ENCODE measurements around the gene PRDM15.

The PRDM15 gene

DNA sequence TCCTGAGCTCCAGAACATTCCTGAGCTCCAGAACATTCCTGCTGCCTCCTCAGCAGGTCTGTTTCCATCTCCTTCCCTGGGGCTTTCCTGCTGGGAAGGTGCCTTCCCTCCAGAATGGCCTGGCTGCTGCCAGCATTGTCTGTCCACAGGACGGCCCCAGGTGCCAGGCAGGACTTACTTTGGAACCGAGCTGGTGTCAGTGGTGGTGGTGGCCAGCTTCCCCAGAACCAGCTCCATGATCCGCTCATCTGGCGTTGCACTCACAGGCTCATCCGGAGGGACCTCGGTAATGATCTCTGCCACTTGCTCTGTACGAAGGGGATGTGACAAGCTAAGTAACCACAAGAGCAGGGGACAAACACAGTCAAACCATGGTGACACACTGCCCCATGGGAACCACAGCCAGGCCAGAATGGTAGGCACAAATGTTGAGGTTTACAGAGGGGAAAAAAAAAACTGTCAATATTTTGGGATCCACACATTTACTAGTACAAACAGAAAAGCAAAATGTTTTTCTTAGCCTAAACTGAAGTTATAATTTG lies 41.3 kb downstream of the PRDM15 start:
- DNase-seq = no peak

GRCh38 chr21:41836166-41837015 lies 42.8 kb downstream of the PRDM15 start:
- no peak for DNase-seq

GRCh38 chr21:41835711-41836154 lies 43.4 kb downstream of the PRDM15 start:
- DNase-seq = no peak

DNA sequence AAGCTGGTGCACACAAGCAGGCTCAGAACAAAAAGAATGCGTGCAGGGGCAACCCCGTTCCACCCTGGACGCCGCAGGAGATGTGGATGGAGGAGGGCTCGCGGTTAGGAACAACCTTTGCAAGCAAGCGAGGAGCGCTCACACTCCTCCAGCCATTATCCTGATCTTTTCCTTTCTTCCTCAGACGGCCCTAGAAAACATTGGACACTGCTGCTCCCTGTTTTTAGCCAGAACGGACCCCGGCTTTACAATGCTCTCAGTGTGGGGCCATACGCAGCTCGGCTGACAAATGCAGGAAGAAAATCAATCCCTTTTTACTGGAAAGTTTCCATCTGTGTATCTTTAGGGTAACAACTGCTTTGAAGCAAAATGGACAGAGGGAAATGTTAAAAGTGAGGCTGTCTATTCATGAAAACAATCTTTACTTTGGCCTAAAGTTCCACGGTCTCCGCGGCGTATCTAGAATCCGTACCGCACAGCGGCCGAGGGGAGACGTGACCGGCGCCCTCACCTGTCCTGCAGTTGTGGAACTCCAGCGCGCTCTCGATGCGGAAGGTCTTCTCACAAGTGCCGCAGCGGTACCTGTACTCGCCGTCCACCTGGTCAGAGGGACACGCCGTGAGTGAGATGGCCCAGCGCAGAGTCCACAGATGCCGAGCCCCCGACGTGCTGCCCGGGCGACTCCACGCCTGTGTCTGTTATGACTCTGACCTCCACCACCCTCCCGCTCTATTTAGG lies 44.0 kb downstream of the PRDM15 start:
- DNase-seq = no peak

DNA sequence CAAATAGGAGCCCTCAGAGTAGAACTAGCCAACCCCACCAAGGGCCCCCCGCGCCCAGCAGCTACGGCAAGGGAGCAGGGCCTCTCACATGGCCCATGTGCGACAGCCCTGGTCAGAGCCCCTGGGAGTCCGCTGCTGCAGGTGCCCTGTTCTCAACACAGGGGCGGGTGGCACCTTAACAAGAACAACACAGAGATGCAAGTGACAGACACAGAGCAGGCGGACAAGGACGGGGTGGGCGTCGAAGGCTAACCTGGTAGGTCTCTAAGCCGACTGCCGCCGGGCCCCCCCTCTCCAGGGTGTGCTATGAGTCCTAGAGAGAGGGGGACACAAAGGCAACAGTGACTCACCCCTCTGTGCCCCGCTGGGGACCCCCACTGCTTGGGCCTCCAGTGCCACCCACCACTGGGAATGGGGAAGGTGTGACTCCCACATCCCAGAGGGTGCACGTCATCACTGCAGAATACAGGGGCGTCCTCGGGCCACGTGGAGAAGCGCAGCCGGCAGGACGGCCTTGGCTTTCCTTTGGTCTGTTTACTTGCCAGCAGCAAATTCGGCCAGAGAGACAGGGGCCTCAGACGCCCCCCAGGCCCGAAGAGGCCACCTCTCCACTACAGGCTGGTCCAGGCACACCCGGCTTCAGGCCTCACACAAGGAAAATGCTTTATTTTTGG lies 44.8 kb downstream of the PRDM15 start:
- DNase-seq = no peak

DNA sequence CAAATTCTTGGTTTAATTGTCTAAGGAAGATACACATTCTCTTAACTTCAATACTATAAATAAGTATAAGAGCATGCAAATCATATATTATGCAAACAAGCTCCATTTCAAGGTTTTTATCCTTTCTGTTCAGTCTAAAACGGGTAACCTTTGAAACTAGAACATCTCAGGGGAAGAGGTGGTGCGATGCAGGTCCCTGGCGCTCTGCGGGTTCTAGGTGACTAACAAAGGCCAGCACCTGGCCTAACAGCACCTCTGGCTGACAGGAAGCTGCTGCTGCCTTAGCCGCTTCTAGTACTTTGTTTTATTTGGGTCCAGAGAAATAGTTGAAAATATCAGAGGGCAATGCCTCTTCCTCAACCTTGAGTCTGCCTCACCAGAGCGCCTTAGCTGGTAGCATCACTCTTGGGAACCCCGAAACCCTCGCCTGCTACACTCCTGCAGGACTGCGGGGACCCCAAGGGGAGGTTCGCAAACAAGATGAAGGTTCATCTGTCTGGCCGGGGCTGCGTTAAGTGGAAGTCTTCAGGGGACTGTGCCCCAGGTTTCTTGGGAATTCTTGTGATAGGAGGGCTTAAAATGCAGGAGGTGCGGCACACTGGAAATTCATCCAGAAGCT lies 45.5 kb downstream of the PRDM15 start:
- no peak for DNase-seq

GRCh38 chr21:41832596-41833496 lies 46.3 kb downstream of the PRDM15 start:
- DNase-seq = no peak

DNA sequence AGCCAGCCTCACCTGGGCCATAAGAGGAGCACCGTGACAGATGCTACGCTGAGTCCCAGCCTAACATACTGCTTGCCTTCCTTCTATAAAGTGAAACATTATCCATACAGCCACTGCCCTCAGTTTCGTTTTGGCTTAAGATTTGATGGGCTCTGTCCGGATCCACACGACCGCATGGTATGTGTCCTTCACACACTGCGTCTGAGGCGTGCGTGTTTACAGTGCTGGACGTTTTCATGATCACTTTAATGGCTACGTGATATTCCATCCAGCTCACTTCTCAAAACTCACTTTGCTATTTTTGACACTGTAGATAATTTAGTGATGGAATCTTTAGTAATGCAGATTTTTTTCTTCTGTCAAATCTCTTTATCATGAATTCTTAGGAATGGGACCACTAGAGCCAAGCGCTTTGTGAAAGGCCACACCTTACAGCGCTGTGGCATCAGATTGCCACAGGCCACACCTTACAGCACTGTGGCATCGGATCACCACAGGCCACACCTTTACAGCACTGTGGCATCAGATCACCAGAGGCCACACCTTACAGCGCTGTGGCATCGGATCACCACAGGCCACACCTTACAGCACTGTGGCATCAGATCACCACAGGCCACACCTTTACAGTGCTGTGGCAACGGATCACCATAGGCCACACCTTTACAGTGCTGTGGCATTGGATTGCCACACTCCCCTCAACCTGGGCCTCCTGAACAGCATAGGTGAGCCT lies 47.1 kb downstream of the PRDM15 start:
- no peak for DNase-seq

DNA sequence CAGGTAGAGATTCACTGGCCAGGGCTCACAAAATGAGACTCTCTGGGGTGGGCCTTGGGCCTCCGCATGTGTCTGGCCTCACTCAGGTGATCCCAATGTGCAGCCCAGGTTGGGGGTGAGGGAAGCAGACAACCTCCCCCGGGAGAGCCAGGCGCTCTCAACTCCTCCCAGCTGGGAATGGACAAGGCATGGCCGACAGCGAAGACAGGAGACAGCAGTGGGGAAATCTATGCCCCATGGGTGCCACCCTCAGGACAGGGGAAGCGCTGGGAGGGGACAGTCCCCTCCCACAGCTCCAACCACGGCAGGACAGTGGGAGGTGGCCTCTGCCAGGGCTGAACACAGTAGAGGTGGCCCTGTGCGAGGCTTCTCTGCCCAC lies 47.7 kb downstream of the PRDM15 start:
- no peak for DNase-seq

- no peak for DNase-seq
These were observed 48.2 kb downstream of the PRDM15 start for GRCh38 chr21:41830764-41831452.

- no peak for DNase-seq
These were observed 48.9 kb downstream of the PRDM15 start for GRCh38 chr21:41830145-41830707.

- DNase-seq = no peak
These were observed 50.2 kb downstream of the PRDM15 start for GRCh38 chr21:41828884-41829360.

- DNase-seq = no peak
These were observed 50.9 kb downstream of the PRDM15 start for GRCh38 chr21:41827951-41828883.

GRCh38 chr21:41825881-41826280 lies 53.3 kb downstream of the PRDM15 start:
- no peak for DNase-seq

GRCh38 chr21:41825216-41825615 lies 53.9 kb downstream of the PRDM15 start:
- no peak for DNase-seq

DNA sequence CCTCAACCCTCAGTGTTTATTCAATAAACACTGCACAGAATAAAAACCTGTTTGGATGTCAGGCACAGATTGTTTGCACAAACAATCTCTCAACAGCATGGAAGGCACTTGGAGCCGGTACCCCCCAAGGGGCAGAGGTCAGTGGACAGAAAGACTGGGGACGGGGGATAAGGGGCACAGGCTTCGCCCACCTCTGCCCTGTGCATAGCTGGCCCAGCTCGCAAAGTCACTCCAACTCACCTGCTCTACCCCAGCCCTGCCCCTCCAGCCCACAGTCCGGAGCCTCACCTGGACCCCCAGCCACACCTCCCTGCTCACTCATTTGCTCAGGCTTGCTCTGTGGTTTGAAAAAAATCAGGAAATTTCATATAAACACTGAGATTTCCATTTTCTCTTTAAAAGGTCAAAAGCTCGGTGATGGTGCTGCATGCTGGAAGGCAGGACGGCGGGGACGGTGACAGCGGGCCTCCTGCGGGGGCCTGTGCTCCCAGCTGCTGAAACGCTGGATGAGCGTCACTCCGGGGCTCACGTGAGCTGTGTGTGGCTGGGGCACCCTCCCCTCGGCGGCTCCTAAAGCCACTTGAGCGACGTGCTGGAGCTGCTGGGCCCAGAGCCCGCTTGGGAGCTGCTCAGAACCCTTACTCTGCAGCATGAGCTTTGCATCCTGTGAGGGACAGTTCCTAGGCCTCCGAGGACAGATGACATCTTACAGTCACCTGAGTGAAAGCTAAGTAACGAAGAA lies 54.5 kb downstream of the PRDM15 start:
- DNase-seq = no peak

- DNase-seq = no peak
These were observed 55.2 kb downstream of the PRDM15 start for GRCh38 chr21:41823906-41824305.

GRCh38 chr21:41823166-41823565 lies 56.0 kb downstream of the PRDM15 start:
- no peak for DNase-seq

All from NCI-H226 (cell line).